Neutrophil (primary cell): ENCODE measurements around the gene COX6A1.

Experiments used
- H3K27ac ChIP-seq: fragments of 200-600 bp; sonication (generic); 2 replicates; pipeline ENCODE4 v1.5.1; 2016; ENCODE audit warnings: mild to moderate bottlenecking, moderate library complexity
- H3K27me3 ChIP-seq: fragments of 200-600 bp; sonication (generic); 2 replicates; pipeline ENCODE4 v1.6.0; 2016; ENCODE audit warnings: mild to moderate bottlenecking
- H3K36me3 ChIP-seq: fragments of 200-600 bp; sonication (generic); 2 replicates; pipeline ENCODE4 v1.5.1; 2017
- H3K4me1 ChIP-seq, 2 experiments: fragments of 200-600 bp in 1 of 2; sonication (generic) in 1 of 2; 1 replicate in 1 of 2; 2 replicates in 1 of 2; pipeline versions ENCODE4 v1.5.1 to v1.6.1; 2013 to 2016; ENCODE audit warnings: low read depth in 1 of 2, low read length in 1 of 2, mild to moderate bottlenecking in 1 of 2, moderate library complexity in 1 of 2; ENCODE audit not compliant: control insufficient read depth in 1 of 2, insufficient read depth in 1 of 2
- H3K4me3 ChIP-seq, 2 experiments: fragments of 200-600 bp in 1 of 2; sonication (generic) in 1 of 2; 1 replicate in 1 of 2; 2 replicates in 1 of 2; pipeline ENCODE4 v1.5.1; 2013 to 2016; ENCODE audit warnings: low read depth in 1 of 2, low read length in 1 of 2, mild to moderate bottlenecking in 1 of 2, moderate library complexity in 1 of 2
- H3K9me3 ChIP-seq: fragments of 200-600 bp; sonication (generic); 2 replicates; pipeline ENCODE4 v1.5.1; 2016
- CTCF ChIP-seq: fragments of 200-600 bp; sonication (generic); IDR thresholded peaks from 2 replicates; pipeline ENCODE4 v1.5.1; 2016; ENCODE audit warnings: antibody characterized with exemption

Gene COX6A1

GRCh38 chr12:120465756-120466155 is 27.8 kb downstream of the COX6A1 start:
- H3K36me3 ChIP-seq, result peaks cover 63% of the 10 kb centered on the region
- H3K27ac ChIP-seq, result no peak overlapping the region
- no peak overlapping the region for H3K4me3 ChIP-seq
- no peak for TF ChIP-seq CTCF
- H3K4me1 ChIP-seq, result peaks cover 31 to 36% of the 10 kb centered on the region in 2 experiments
- no peaks in the 10 kb centered on the region for H3K27me3 ChIP-seq
- no peaks in the 10 kb centered on the region for H3K9me3 ChIP-seq

GRCh38 chr12:120466560-120467315 is 28.8 kb downstream of the COX6A1 start:
- no peaks in the 10 kb centered on the region for H3K9me3 ChIP-seq
- peaks cover 54% of the 10 kb centered on the region for H3K36me3 ChIP-seq
- no peak overlapping the region for H3K4me3 ChIP-seq
- TF ChIP-seq CTCF, result no peak
- H3K27ac ChIP-seq, result peak overlapping the region; percentile 92
- no peaks in the 10 kb centered on the region for H3K27me3 ChIP-seq
- peaks cover 31 to 36% of the 10 kb centered on the region in 2 experiments for H3K4me1 ChIP-seq

GRCh38 chr12:120467439-120467838 is 29.5 kb downstream of the COX6A1 start:
- peaks cover 47% of the 10 kb centered on the region for H3K36me3 ChIP-seq
- peak overlapping the region; percentile 92 for H3K27ac ChIP-seq
- H3K4me1 ChIP-seq, result peaks cover 31 to 36% of the 10 kb centered on the region in 2 experiments
- H3K4me3 ChIP-seq, result peak overlapping the region in 1 of 2 experiments; percentile 79
- no peak for TF ChIP-seq CTCF
- H3K27me3 ChIP-seq, result no peaks in the 10 kb centered on the region
- no peaks in the 10 kb centered on the region for H3K9me3 ChIP-seq

GRCh38 chr12:120468325-120468820 is 30.5 kb downstream of the COX6A1 start:
- peak overlapping the region; percentile 79 to 82 for H3K4me3 ChIP-seq
- peaks cover 37% of the 10 kb centered on the region for H3K36me3 ChIP-seq
- H3K9me3 ChIP-seq, result no peaks in the 10 kb centered on the region
- H3K27me3 ChIP-seq, result no peaks in the 10 kb centered on the region
- no peak for TF ChIP-seq CTCF
- H3K4me1 ChIP-seq, result peaks cover 31 to 36% of the 10 kb centered on the region in 2 experiments
- H3K27ac ChIP-seq, result peak overlapping the region; percentile 92

GRCh38 chr12:120468821-120469449 is 31.0 kb downstream of the COX6A1 start:
- H3K27ac ChIP-seq, result peak overlapping the region; percentile 92
- peak overlapping the region; percentile 79 to 82 for H3K4me3 ChIP-seq
- peaks cover 31 to 36% of the 10 kb centered on the region in 2 experiments for H3K4me1 ChIP-seq
- H3K9me3 ChIP-seq, result no peaks in the 10 kb centered on the region
- peaks cover 32% of the 10 kb centered on the region for H3K36me3 ChIP-seq
- no peaks in the 10 kb centered on the region for H3K27me3 ChIP-seq
- no peak for TF ChIP-seq CTCF
